MM.1S (cell line): ENCODE data around the gene GFM1.

ENCODE experiments used
- EZH2phosphoT487 ChIP-seq: fragments of 300-600 bp; sonication (generic); IDR thresholded peaks from 2 replicates; pipeline ENCODE4 v1.6.1; 2018; ENCODE audit warnings: antibody characterized with exemption, low read length
- TF ChIP-seq, protein P1 (sequence below): fragments of 300-600 bp; sonication (generic); IDR thresholded peaks from 2 replicates; pipeline ENCODE4 v1.5.1; 2016; ENCODE audit warnings: antibody characterized with exemption, low read length, mixed read lengths

DNA sequence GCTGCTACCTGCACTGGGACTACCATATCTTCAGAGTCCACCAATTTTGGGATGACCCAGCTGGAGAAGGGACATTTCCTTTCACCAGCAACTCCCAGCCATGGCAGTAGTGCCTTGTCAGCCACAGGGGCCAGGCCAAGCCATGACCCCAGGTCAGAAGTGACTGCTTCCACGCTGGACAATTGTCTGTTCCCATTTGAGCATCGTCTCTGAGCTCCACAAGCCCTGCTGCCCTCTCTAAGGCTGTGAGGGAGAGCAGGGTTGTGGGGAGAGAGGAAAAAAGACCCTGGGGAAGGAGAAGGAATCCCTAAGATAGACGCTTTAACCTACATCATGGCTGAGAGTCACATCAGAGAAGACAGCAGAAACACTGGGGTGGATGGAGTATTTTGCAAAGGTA lies 95.3 kb downstream of the GFM1 start:
- TF ChIP-seq, protein P1, sequence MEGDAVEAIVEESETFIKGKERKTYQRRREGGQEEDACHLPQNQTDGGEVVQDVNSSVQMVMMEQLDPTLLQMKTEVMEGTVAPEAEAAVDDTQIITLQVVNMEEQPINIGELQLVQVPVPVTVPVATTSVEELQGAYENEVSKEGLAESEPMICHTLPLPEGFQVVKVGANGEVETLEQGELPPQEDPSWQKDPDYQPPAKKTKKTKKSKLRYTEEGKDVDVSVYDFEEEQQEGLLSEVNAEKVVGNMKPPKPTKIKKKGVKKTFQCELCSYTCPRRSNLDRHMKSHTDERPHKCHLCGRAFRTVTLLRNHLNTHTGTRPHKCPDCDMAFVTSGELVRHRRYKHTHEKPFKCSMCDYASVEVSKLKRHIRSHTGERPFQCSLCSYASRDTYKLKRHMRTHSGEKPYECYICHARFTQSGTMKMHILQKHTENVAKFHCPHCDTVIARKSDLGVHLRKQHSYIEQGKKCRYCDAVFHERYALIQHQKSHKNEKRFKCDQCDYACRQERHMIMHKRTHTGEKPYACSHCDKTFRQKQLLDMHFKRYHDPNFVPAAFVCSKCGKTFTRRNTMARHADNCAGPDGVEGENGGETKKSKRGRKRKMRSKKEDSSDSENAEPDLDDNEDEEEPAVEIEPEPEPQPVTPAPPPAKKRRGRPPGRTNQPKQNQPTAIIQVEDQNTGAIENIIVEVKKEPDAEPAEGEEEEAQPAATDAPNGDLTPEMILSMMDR, result no peak
- TF ChIP-seq EZH2phosphoT487, result no peak
